Panc1 (cell line): Measurements from ENCODE around the gene UVSSA.

ENCODE experiments used
- CTCF ChIP-seq: fragments of 450-650 bp; IDR thresholded peaks from 2 replicates; pipeline ENCODE4 v1.5.1; 2017; ENCODE audit warnings: mild to moderate bottlenecking
- POLR2AphosphoS5 ChIP-seq: IDR thresholded peaks from 2 replicates; pipeline ENCODE4 v1.6.1; 2012; ENCODE audit warnings: mild to moderate bottlenecking, low read depth, low read length, moderate library complexity
- REST ChIP-seq, 2 experiments: IDR thresholded peaks; 2 replicates each; pipeline ENCODE4 v1.6.1; 2011 to 2012; ENCODE audit warnings: low read depth in 2 of 2, control low read depth in 1 of 2, low read length in 1 of 2, mild to moderate bottlenecking in 1 of 2, moderate library complexity in 1 of 2; ENCODE audit not compliant: insufficient read depth in 1 of 2
- SIN3A ChIP-seq: IDR thresholded peaks from 2 replicates; pipeline ENCODE4 v1.6.1; 2012; ENCODE audit warnings: low read depth, mild to moderate bottlenecking, low read length, moderate library complexity, borderline replicate concordance; ENCODE audit not compliant: insufficient read depth
- TCF7L2 ChIP-seq: IDR thresholded peaks from 2 replicates; pipeline ENCODE4 v1.6.1; 2011; ENCODE audit warnings: mild to moderate bottlenecking, low read depth, low read length, inconsistent platforms

GRCh38 chr4:1402516-1403091 is 55.6 kb downstream of the UVSSA start:
- TF ChIP-seq CTCF, result no peak
- no peak for TF ChIP-seq TCF7L2
- no peak for TF ChIP-seq SIN3A
- TF ChIP-seq POLR2AphosphoS5, result no peak
- no peak for TF ChIP-seq REST (IDR thresholded peaks at IDR 0.05; ENCODE audit: insufficient read depth in 1 of 2, low read depth in 2 of 2, low read length in 1 of 2)
